Liver (tissue), 3 donors: ENCODE data around the gene LRRC36.

ENCODE experiments used
- ATF3 ChIP-seq: IDR thresholded peaks from 2 replicates; pipeline ENCODE4 v1.6.1; 2016; ENCODE audit warnings: antibody characterized with exemption
- CTCF ChIP-seq: fragments of 150-350 bp; IDR thresholded peaks from 2 replicates; pipeline ENCODE4 v1.5.1; 2017; ENCODE audit warnings: improper control_type of control experiment, low read depth, low read length; ENCODE audit not compliant: missing input control
- GABPA ChIP-seq, 2 donors: IDR thresholded peaks in 1 of 2; conservative IDR thresholded peaks in 1 of 2; 2 replicates each; pipeline ENCODE4 v1.6.1; 2016; ENCODE audit warnings: antibody characterized with exemption in 2 of 2, mild to moderate bottlenecking in 1 of 2, moderate library complexity in 1 of 2
- JUND ChIP-seq, 2 donors: IDR thresholded peaks; 2 replicates each; pipeline ENCODE4 v1.6.1; 2016; ENCODE audit warnings: antibody characterized with exemption in 2 of 2
- MAX ChIP-seq: IDR thresholded peaks from 2 replicates; pipeline ENCODE4 v1.6.1; 2016; ENCODE audit warnings: antibody characterized with exemption
- NR2F2 ChIP-seq: IDR thresholded peaks from 2 replicates; pipeline ENCODE4 v1.6.1; 2016; ENCODE audit warnings: antibody characterized with exemption
- RAD21 ChIP-seq, 2 donors: IDR thresholded peaks; 2 replicates each; pipeline ENCODE4 v1.6.1; 2016; ENCODE audit warnings: antibody characterized with exemption in 2 of 2, mild to moderate bottlenecking in 2 of 2
- REST ChIP-seq: IDR thresholded peaks from 2 replicates; pipeline ENCODE4 v1.6.1; 2016; ENCODE audit warnings: antibody characterized with exemption, mild to moderate bottlenecking
- SP1 ChIP-seq: IDR thresholded peaks from 2 replicates; pipeline ENCODE4 v1.6.1; 2018; ENCODE audit warnings: antibody characterized with exemption, mild to moderate bottlenecking
- TAF1 ChIP-seq: conservative IDR thresholded peaks from 2 replicates; pipeline ENCODE4 v1.6.1; 2016; ENCODE audit warnings: antibody characterized with exemption, mild to moderate bottlenecking
- YY1 ChIP-seq: IDR thresholded peaks from 2 replicates; pipeline ENCODE4 v1.6.1; 2016; ENCODE audit warnings: antibody characterized with exemption, mild to moderate bottlenecking
- ZBTB33 ChIP-seq: IDR thresholded peaks from 2 replicates; pipeline ENCODE4 v1.6.1; 2016; ENCODE audit warnings: antibody characterized with exemption
- donor health status: healthy.
- donor health status: healthy.

GRCh38 chr16:67346341-67346740 is 19.7 kb downstream of the LRRC36 start:
- TF ChIP-seq JUND (IDR thresholded peaks at IDR 0.05) = no peak
- no peak for TF ChIP-seq CTCF
- no peak for TF ChIP-seq GABPA (IDR thresholded peaks at IDR 0.05 in 1 of 2, conservative IDR thresholded peaks at IDR 0.05 in 1 of 2)
- no peak for TF ChIP-seq TAF1
- no peak for TF ChIP-seq RAD21 (IDR thresholded peaks at IDR 0.05)
- no peak for TF ChIP-seq SP1
- TF ChIP-seq ATF3 = no peak
- TF ChIP-seq YY1 = no peak
- no peak for TF ChIP-seq ZBTB33
- no peak for TF ChIP-seq REST
- TF ChIP-seq NR2F2 = no peak
- TF ChIP-seq MAX = no peak
